K562 (cell line): ENCODE measurements around the gene SPG21. TPM values are rescaled to one million over a fixed set of nuclear protein-coding genes. Genes with fewer than 3 reads are reported as not detected.

Source experiments
- ATF7 ChIP-seq: fragments of 450-650 bp; IDR thresholded peaks from 2 replicates; pipeline ENCODE4 v1.7.1; 2014; ENCODE audit warnings: mild to moderate bottlenecking, moderate library complexity
- CBFA2T2 ChIP-seq: fragments of 450-650 bp; conservative IDR thresholded peaks from 2 replicates; pipeline ENCODE4 v1.6.1; 2017; ENCODE audit warnings: mild to moderate bottlenecking
- CBFA2T3 ChIP-seq: fragments of 450-650 bp; IDR thresholded peaks from 2 replicates; pipeline ENCODE4 v1.6.1; 2017
- CEBPG ChIP-seq, 3 experiments: fragments of 200-800 bp in 1 of 3; sonication (Bioruptor generic) in 1 of 3; sonication (generic) in 1 of 3; formaldehyde crosslinking in 1 of 3; IDR thresholded peaks in 2 of 3; conservative IDR thresholded peaks in 1 of 3; 2 replicates each; pipeline versions ENCODE4 v1.6.1 to v1.8.0; 2016 to 2022; ENCODE audit warnings: missing compliant biosample characterization in 2 of 3, missing genetic modification characterization in 2 of 3, mild to moderate bottlenecking in 1 of 3, missing genetic modification reagents in 1 of 3
- CTBP1 ChIP-seq: fragments of 450-650 bp; IDR thresholded peaks from 2 replicates; pipeline ENCODE4 v1.6.1; 2016; ENCODE audit warnings: borderline replicate concordance
- DIDO1 ChIP-seq: fragments of 450-650 bp; IDR thresholded peaks from 2 replicates; pipeline ENCODE4 v1.6.1; 2016; ENCODE audit warnings: low read depth, missing biosample characterization, missing genetic modification characterization
- EP300 ChIP-seq: IDR thresholded peaks from 2 replicates; pipeline ENCODE4 v1.6.1; 2012; ENCODE audit warnings: low read length, improper control_type of control experiment
- ESRRA ChIP-seq: fragments of 450-650 bp; IDR thresholded peaks from 2 replicates; pipeline ENCODE4 v1.6.1; 2014; ENCODE audit warnings: low read depth, mild to moderate bottlenecking, moderate library complexity, borderline replicate concordance
- ETV6 ChIP-seq, 3 experiments: fragments of 150-350 bp in 1 of 3; sonication (generic) in 1 of 3; formaldehyde crosslinking in 1 of 3; IDR thresholded peaks; 2 replicates each; pipeline versions ENCODE4 v1.6.1 to v1.8.0; 2014 to 2022; ENCODE audit warnings: borderline replicate concordance in 2 of 3, low read depth in 2 of 3, antibody characterized with exemption in 1 of 3, low read length in 1 of 3, mild to moderate bottlenecking in 1 of 3, missing genetic modification reagents in 1 of 3
- FOSL1 ChIP-seq: fragments of 200-800 bp; sonication (Bioruptor generic); conservative IDR thresholded peaks from 2 replicates; pipeline ENCODE4 v1.6.1; 2016; ENCODE audit warnings: missing genetic modification characterization, missing compliant biosample characterization
- FOXA3 ChIP-seq, 2 experiments: fragments of 450-650 bp in 1 of 2; sonication (generic) in 1 of 2; formaldehyde crosslinking; IDR thresholded peaks in 1 of 2; conservative IDR thresholded peaks in 1 of 2; 2 replicates each; pipeline versions ENCODE4 v1.4.0 to v1.8.0; 2020 to 2022; ENCODE audit warnings: mild to moderate bottlenecking in 2 of 2, missing genetic modification reagents in 1 of 2
- HDAC2 ChIP-seq: fragments of 450-650 bp; IDR thresholded peaks from 2 replicates; pipeline ENCODE4 v1.6.1; 2016; ENCODE audit warnings: mild to moderate bottlenecking
- HNRNPK ChIP-seq: fragments of 200-400 bp; formaldehyde crosslinking; IDR thresholded peaks from one replicate; pipeline ENCODE4 v1.6.1; 2018; ENCODE audit warnings: mild to moderate bottlenecking, low read depth, low read length; ENCODE audit not compliant: poor library complexity, severe bottlenecking
- JUND ChIP-seq, 2 experiments: IDR thresholded peaks; 2 replicates in 1 of 2; 3 replicates in 1 of 2; pipeline ENCODE4 v1.6.1; 2011; ENCODE audit warnings: borderline replicate concordance in 2 of 2, low read depth in 2 of 2, low read length in 2 of 2, improper control_type of control experiment in 1 of 2, missing biosample characterization in 1 of 2, missing genetic modification characterization in 1 of 2, missing genetic modification reagents in 1 of 2
- MEIS2 ChIP-seq: fragments of 450-650 bp; IDR thresholded peaks from 2 replicates; pipeline ENCODE4 v1.6.1; 2014; ENCODE audit warnings: mild to moderate bottlenecking; ENCODE audit not compliant: partially characterized antibody
- MXD1 ChIP-seq: fragments of 250-450 bp; sonication (Bioruptor Pico); IDR thresholded peaks from 2 replicates; pipeline ENCODE4 v1.8.0; 2021; ENCODE audit warnings: borderline replicate concordance, mild to moderate bottlenecking, moderate library complexity; ENCODE audit not compliant: poor library complexity, severe bottlenecking
- NFE2 ChIP-seq: IDR thresholded peaks from 2 replicates; pipeline ENCODE4 v1.6.1; 2014; ENCODE audit warnings: antibody characterized with exemption, low read depth
- NR0B1 ChIP-seq: fragments of 450-650 bp; IDR thresholded peaks from one replicate; pipeline ENCODE4 v1.6.1; 2018; ENCODE audit warnings: mild to moderate bottlenecking, moderate library complexity; ENCODE audit not compliant: partially characterized antibody
- POLR3A ChIP-seq: IDR thresholded peaks from 2 replicates; pipeline ENCODE4 v1.6.1; 2011; ENCODE audit warnings: borderline replicate concordance, mild to moderate bottlenecking, moderate library complexity; ENCODE audit not compliant: insufficient read length, insufficient read depth; ENCODE audit errors: extremely low read depth
- RCOR1 ChIP-seq, 2 experiments: IDR thresholded peaks; 2 replicates each; pipeline ENCODE4 v1.6.1; 2012; ENCODE audit warnings: low read depth in 2 of 2, low read length in 2 of 2, borderline replicate concordance in 1 of 2, improper control_type of control experiment in 1 of 2
- SOX6 ChIP-seq: fragments of 450-650 bp; IDR thresholded peaks from 2 replicates; pipeline ENCODE4 v1.6.1; 2014; ENCODE audit warnings: mild to moderate bottlenecking
- THRAP3 ChIP-seq: fragments of 450-650 bp; IDR thresholded peaks from 2 replicates; pipeline ENCODE4 v1.6.1; 2016; ENCODE audit warnings: mild to moderate bottlenecking, inconsistent platforms, borderline replicate concordance
- YY1 ChIP-seq, 3 experiments: IDR thresholded peaks; 2 replicates each; pipeline ENCODE4 v1.6.1; 2011; ENCODE audit warnings: low read length in 2 of 3, mild to moderate bottlenecking in 2 of 3, moderate library complexity in 2 of 3, borderline replicate concordance in 1 of 3, control low read depth in 1 of 3, low read depth in 1 of 3; ENCODE audit not compliant: insufficient read depth in 3 of 3, insufficient replicate concordance in 2 of 3, control insufficient read depth in 1 of 3, insufficient read length in 1 of 3; ENCODE audit errors: extremely low read depth in 1 of 3
- ZNF24 ChIP-seq: fragments of 450-650 bp; IDR thresholded peaks from 2 replicates; pipeline ENCODE4 v1.6.1; 2016
- ZNF324 ChIP-seq: fragments of 250-450 bp; sonication (Bioruptor Pico); IDR thresholded peaks from 2 replicates; pipeline ENCODE4 v1.4.0; 2020; ENCODE audit warnings: mild to moderate bottlenecking
- ZNF586 ChIP-seq: fragments of 450-650 bp; formaldehyde crosslinking; conservative IDR thresholded peaks from 2 replicates; pipeline ENCODE4 v1.4.0; 2020; ENCODE audit warnings: mild to moderate bottlenecking, moderate library complexity
- ZNF764 ChIP-seq: fragments of 250-450 bp; sonication (Bioruptor Pico); IDR thresholded peaks from 2 replicates; pipeline ENCODE4 v1.4.0; 2020; ENCODE audit warnings: low read depth, mild to moderate bottlenecking, moderate library complexity
- polyA plus RNA-seq, 8 experiments: library from polyadenylated mRNA; depleted of rRNA in 4 of 8; stranded (reverse) in 5 of 8; unstranded in 3 of 8; fragments of >200 nt; fragmentation: Nextera tagmentation in 2 of 8; fragmentation: Illumina TruSeq in 1 of 8; extraction: Ambion mirVana in 2 of 8; extraction: Trizol in 1 of 8; gene quantifications; 2 replicates each; pipeline versions ENCODE4 v1.2.1 to v1.2.3, GENCODE V29; 2011 to 2014; ENCODE audit warnings: inconsistent platforms in 1 of 8, missing spikeins in 1 of 8
- total RNA-seq, 7 experiments: library from RNA; depleted of rRNA in 6 of 7; stranded (reverse); fragments of >200 nt in 6 of 7; fragmentation: Illumina TruSeq in 2 of 7; extraction: Trizol in 2 of 7; gene quantifications; 2 replicates each; pipeline versions ENCODE4 v1.2.1 to v1.2.3, GENCODE V29; 2011 to 2021; ENCODE audit warnings: low replicate concordance in 1 of 7

Gene SPG21
- total and polyA plus RNA-seq, 9 of the 15 experiments (the other 6 are each of a cell fraction or from before 2014, with no cell fraction given) = 22.8 to 98.8 (median 65.1) TPM

GRCh38 chr15:64938192-64938591 lies 51.5 kb downstream of the SPG21 start (continued):
- TF ChIP-seq CEBPG (CRISPR knock-in tag; IDR thresholded peaks at IDR 0.05) = no peak
- TF ChIP-seq CEBPG (tag; conservative IDR thresholded peaks at IDR 0.05 in 1 of 2, IDR thresholded peaks at IDR 0.05 in 1 of 2) = peak in 1 of 2 experiments; percentile 51; a peak in 1 of 4 replicates
- TF ChIP-seq SOX6 = peak; percentile 91
- no peak for TF ChIP-seq ZNF586 (CRISPR knock-in tag)
- TF ChIP-seq DIDO1 (tag) = no peak
- TF ChIP-seq MXD1 = no peak
- no peak for TF ChIP-seq YY1 (IDR thresholded peaks at IDR 0.05; ENCODE audit: borderline replicate concordance in 1 of 3, control insufficient read depth in 1 of 3, extremely low read depth in 1 of 3, insufficient read depth in 3 of 3, insufficient read length in 1 of 3, insufficient replicate concordance in 2 of 3, low read depth in 1 of 3, low read length in 2 of 3)
- peak; percentile 78 for TF ChIP-seq JUND (IDR thresholded peaks at IDR 0.05; ENCODE audit: borderline replicate concordance, low read depth, low read length)
- TF ChIP-seq JUND (tag; IDR thresholded peaks at IDR 0.05; ENCODE audit: borderline replicate concordance, low read depth, low read length) = peak; percentile 86; the same call in 2 of the 3 replicates
- TF ChIP-seq FOSL1 (tag) = peak; percentile 60
- peak; percentile 23; the same call in 1 of the 2 replicates for TF ChIP-seq CBFA2T2
- TF ChIP-seq CBFA2T3 = peak; percentile 8; the same call in 1 of the 2 replicates
- peak; percentile 93 for TF ChIP-seq ESRRA
- TF ChIP-seq MEIS2 = peak; percentile 53
- TF ChIP-seq RCOR1 (IDR thresholded peaks at IDR 0.05; ENCODE audit: borderline replicate concordance in 1 of 2, low read depth in 2 of 2, low read length in 2 of 2) = peak in 1 of 2 experiments; percentile 38; a peak in 1 of 4 replicates
- TF ChIP-seq THRAP3 = no peak
- no peak for TF ChIP-seq NR0B1
- peak in 1 of 2 experiments; percentile 42; a peak in 1 of 4 replicates for TF ChIP-seq FOXA3 (CRISPR knock-in tag; conservative IDR thresholded peaks at IDR 0.05 in 1 of 2, IDR thresholded peaks at IDR 0.05 in 1 of 2)
- peak; percentile 89 for TF ChIP-seq CTBP1
- peak in 1 of 2 experiments; percentile 60; a peak in 1 of 4 replicates for TF ChIP-seq ETV6 (IDR thresholded peaks at IDR 0.05; ENCODE audit: borderline replicate concordance in 1 of 2, low read depth in 2 of 2, low read length in 1 of 2)
- no peak for TF ChIP-seq ETV6 (CRISPR knock-in tag; IDR thresholded peaks at IDR 0.05; ENCODE audit: borderline replicate concordance)
- no peak for TF ChIP-seq POLR3A
- TF ChIP-seq ZNF24 = no peak
- TF ChIP-seq NFE2 = peak; percentile 45; the same call in 1 of the 2 replicates
- TF ChIP-seq ATF7 = no peak
- TF ChIP-seq ZNF324 (CRISPR knock-in tag) = no peak
- no peak for TF ChIP-seq HDAC2
- TF ChIP-seq HNRNPK = no peak
- TF ChIP-seq ZNF764 (CRISPR knock-in tag) = no peak
- TF ChIP-seq EP300 = peak; percentile 74
